Skeletal muscle satellite cell (primary cell): ENCODE measurements around the gene RTCA.
"Not testable (repeated sequence)": the region's sequence is repeated elsewhere in the genome, so short reads cannot be mapped to it uniquely, and the experiment has no call there.

Experiments
- H3K27me3 ChIP-seq: 2 replicates; pipeline ENCODE4 v1.7.0; 2013; ENCODE audit warnings: low read length; ENCODE audit not compliant: control insufficient read depth, insufficient read depth
- H3K36me3 ChIP-seq: 2 replicates; pipeline ENCODE4 v1.7.0; 2013; ENCODE audit warnings: mild to moderate bottlenecking, control low read depth, low read length; ENCODE audit not compliant: insufficient read depth
- H3K4me1 ChIP-seq: 2 replicates; pipeline ENCODE4 v1.7.0; 2013; ENCODE audit warnings: low read length; ENCODE audit not compliant: control insufficient read depth, insufficient read depth
- H3K4me2 ChIP-seq: 2 replicates; pipeline ENCODE4 v1.7.0; 2013; ENCODE audit warnings: mild to moderate bottlenecking, low read length
- H3K4me3 ChIP-seq: 2 replicates; pipeline ENCODE4 v1.7.0; 2013; ENCODE audit warnings: low read length
- H3K9ac ChIP-seq: 2 replicates; pipeline ENCODE4 v1.7.0; 2013; ENCODE audit warnings: mild to moderate bottlenecking, low read depth, low read length, moderate library complexity
- H3K9me3 ChIP-seq: replicated peaks from 2 replicates; pipeline ENCODE4 v1.7.0; 2013; ENCODE audit warnings: mild to moderate bottlenecking, control low read depth, low read length

The RTCA gene

DNA sequence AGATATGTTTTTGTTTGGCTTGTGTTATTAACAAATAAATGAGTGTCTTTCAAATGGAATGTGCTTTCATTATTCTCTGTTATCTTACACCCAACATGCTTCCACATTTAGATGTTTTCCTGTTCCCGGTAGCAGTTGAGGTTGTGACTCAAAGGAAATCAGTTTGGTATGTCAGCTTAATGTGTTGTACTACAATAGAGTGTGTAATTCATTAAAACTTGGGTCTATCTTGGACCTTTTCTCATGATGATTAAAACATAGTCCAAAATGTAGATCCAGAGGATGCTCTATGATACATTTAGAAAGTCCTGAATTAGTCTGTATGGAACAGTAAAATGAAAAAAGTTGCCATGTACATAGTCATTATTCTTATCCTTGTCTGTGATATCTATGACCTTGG lies 26.7 kb downstream of the RTCA start:
- Histone ChIP-seq H3K27me3 (no peaks in the 10 kb centered on the region), H3K4me3 (no peak overlapping the region), H3K9ac (no peak overlapping the region), H3K4me2 (no peak overlapping the region), H3K36me3 (peaks cover 50% of the 10 kb centered on the region), H3K4me1 (no peaks in the 10 kb centered on the region), H3K9me3 (no peaks in the 10 kb centered on the region)

DNA sequence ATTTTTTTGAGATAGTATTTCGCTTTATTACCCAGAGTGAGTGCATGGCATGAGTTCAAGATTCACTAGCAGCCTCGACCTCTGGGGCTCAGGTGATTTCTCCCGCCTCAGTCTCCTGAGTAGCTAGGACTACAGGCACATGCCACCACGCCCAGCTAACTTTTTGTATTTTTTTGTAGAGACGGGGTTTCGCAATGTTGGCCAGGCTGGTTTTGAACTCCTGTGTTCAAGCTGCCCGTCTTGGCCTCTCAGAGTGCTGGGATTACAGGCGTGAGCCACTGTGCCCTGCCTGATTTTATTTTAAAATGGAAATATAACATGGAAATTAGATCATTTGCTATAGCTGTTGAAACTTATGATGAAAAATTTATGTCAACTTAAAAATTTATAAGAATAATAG lies 30.1 kb downstream of the RTCA start:
- Histone ChIP-seq H3K9ac (no peak overlapping the region), H3K4me3 (no peak overlapping the region), H3K9me3 (no peaks in the 10 kb centered on the region), H3K36me3 (peaks cover 23% of the 10 kb centered on the region), H3K4me1 (no peaks in the 10 kb centered on the region), H3K4me2 (no peak overlapping the region), H3K27me3 (no peaks in the 10 kb centered on the region)

- peaks cover 14% of the 10 kb centered on the region for H3K36me3 ChIP-seq
- H3K9ac ChIP-seq, H3K4me3 ChIP-seq, H3K27me3 ChIP-seq, H3K4me2 ChIP-seq, H3K4me1 ChIP-seq, H3K9me3 ChIP-seq: not testable (repeated sequence)
Observed at GRCh38 chr1:100296997-100297396, 31.0 kb downstream of the RTCA start.

DNA sequence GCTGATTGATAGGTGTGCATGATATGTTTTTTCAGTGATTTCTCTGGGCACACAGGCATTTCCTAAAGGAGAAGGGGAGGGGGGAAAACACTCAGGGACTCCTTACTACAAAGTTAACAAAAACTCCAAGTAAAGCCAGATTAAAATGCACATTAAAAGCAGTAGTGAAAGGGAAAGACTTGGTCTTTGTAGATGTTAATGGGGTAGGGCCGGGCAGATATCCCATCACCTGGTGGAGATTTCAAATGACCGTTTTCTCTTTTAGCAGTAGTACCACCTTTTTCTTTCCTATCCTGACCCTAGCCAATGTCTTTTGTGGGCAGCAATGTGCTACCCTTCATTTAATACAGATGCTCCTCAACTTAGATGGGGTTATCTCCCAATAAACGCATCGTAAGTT lies 32.5 kb downstream of the RTCA start:
- no peak overlapping the region for H3K9ac ChIP-seq
- H3K4me3 ChIP-seq, result no peak overlapping the region
- H3K4me1 ChIP-seq, result no peaks in the 10 kb centered on the region
- H3K9me3 ChIP-seq, result no peaks in the 10 kb centered on the region
- peaks cover under 1% of the 10 kb centered on the region for H3K36me3 ChIP-seq
- H3K4me2 ChIP-seq, result no peak overlapping the region
- no peaks in the 10 kb centered on the region for H3K27me3 ChIP-seq

GRCh38 chr1:100299521-100300222 lies 33.7 kb downstream of the RTCA start:
- Histone ChIP-seq H3K4me1 (no peaks in the 10 kb centered on the region), H3K4me2 (no peak overlapping the region), H3K27me3 (no peaks in the 10 kb centered on the region), H3K4me3 (no peak overlapping the region), H3K9me3 (no peaks in the 10 kb centered on the region), H3K9ac (no peak overlapping the region), H3K36me3 (no peaks in the 10 kb centered on the region)

GRCh38 chr1:100300691-100301090 lies 34.7 kb downstream of the RTCA start:
- H3K27me3 ChIP-seq, result no peaks in the 10 kb centered on the region
- H3K4me1 ChIP-seq, result no peaks in the 10 kb centered on the region
- no peaks in the 10 kb centered on the region for H3K9me3 ChIP-seq
- no peak overlapping the region for H3K4me3 ChIP-seq
- no peaks in the 10 kb centered on the region for H3K36me3 ChIP-seq
- H3K9ac ChIP-seq, result no peak overlapping the region
- H3K4me2 ChIP-seq, result no peak overlapping the region

GRCh38 chr1:100302739-100303138 lies 36.7 kb downstream of the RTCA start:
- no peaks in the 10 kb centered on the region for H3K9me3 ChIP-seq
- no peaks in the 10 kb centered on the region for H3K4me1 ChIP-seq
- H3K9ac ChIP-seq, result no peak overlapping the region
- no peak overlapping the region for H3K4me2 ChIP-seq
- no peaks in the 10 kb centered on the region for H3K36me3 ChIP-seq
- no peak overlapping the region for H3K4me3 ChIP-seq
- H3K27me3 ChIP-seq, result no peaks in the 10 kb centered on the region

DNA sequence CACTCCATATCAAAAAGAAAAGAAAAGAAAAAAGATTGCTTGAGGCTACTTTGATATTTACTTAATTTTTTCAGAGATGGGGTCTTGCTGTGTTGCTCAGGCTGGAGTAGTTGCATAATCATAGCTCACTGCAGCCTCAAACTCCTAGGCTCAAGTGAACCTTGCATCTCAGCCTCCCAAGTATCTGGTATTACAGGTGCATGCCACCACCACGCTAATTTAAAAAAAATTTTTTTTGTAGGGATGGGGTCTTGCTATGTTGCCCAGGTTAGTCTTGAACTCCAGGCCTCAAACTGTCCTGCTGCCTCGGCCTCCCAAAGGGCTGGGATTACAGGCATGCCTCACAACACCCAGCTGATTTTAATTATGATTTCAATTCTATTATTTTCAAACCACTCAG lies 38.2 kb downstream of the RTCA start:
- H3K36me3 ChIP-seq, result no peaks in the 10 kb centered on the region
- H3K9ac ChIP-seq, result no peak overlapping the region
- H3K9me3 ChIP-seq, result no peaks in the 10 kb centered on the region
- peaks cover 2% of the 10 kb centered on the region for H3K4me1 ChIP-seq
- H3K27me3 ChIP-seq, result no peaks in the 10 kb centered on the region
- H3K4me2 ChIP-seq, result no peak overlapping the region
- no peak overlapping the region for H3K4me3 ChIP-seq

- Histone ChIP-seq H3K27me3 (no peaks in the 10 kb centered on the region), H3K4me3 (no peak overlapping the region), H3K4me2 (no peak overlapping the region), H3K36me3 (no peaks in the 10 kb centered on the region), H3K9me3 (no peaks in the 10 kb centered on the region), H3K4me1 (peaks cover 5% of the 10 kb centered on the region), H3K9ac (no peak overlapping the region)
Observed at GRCh38 chr1:100304921-100305320, 38.9 kb downstream of the RTCA start.

- H3K36me3 ChIP-seq, result no peaks in the 10 kb centered on the region
- no peaks in the 10 kb centered on the region for H3K9me3 ChIP-seq
- no peaks in the 10 kb centered on the region for H3K27me3 ChIP-seq
- H3K4me3 ChIP-seq, result no peak overlapping the region
- peaks cover 5% of the 10 kb centered on the region for H3K4me1 ChIP-seq
- H3K4me2 ChIP-seq, result no peak overlapping the region
- no peak overlapping the region for H3K9ac ChIP-seq
Observed at GRCh38 chr1:100305954-100306353, 39.9 kb downstream of the RTCA start.

DNA sequence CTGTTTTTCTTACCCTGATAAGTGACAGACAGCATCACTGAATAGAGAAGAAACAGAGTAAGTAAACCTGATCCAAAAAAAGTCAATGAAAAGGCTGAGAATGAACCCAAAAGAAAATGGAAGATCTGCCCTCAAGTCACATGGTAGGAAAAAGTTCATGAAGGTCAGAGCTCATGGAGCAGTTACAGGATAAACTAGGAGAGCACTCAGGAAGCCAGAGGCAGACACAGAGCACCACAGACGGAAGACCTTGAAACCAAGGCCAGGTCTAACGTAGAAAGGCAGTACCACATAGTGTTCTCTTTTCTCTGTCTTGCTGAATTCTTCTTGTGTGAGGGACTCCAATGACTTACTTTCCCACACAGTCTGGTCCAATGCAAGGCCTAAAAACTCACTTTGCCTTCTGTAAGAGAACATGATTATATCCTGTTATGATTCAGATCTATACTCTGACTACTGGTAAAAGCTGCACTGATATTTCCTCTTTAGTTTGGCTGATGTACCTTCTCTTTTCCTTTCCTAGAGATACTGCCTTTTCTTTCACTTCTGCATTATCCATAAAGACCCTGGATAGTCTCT lies 40.8 kb downstream of the RTCA start:
- Histone ChIP-seq H3K4me1 (peaks cover 5% of the 10 kb centered on the region), H3K4me3 (no peak overlapping the region), H3K9me3 (no peaks in the 10 kb centered on the region), H3K36me3 (no peaks in the 10 kb centered on the region), H3K9ac (no peak overlapping the region), H3K4me2 (no peak overlapping the region), H3K27me3 (no peaks in the 10 kb centered on the region)

GRCh38 chr1:100308777-100309176 lies 42.8 kb downstream of the RTCA start:
- Histone ChIP-seq H3K9me3 (no peaks in the 10 kb centered on the region), H3K4me3 (no peak overlapping the region), H3K9ac (no peak overlapping the region), H3K4me2 (no peak overlapping the region), H3K27me3 (peaks cover 2% of the 10 kb centered on the region), H3K36me3 (no peaks in the 10 kb centered on the region), H3K4me1 (peaks cover 5% of the 10 kb centered on the region)
